GM21528 (cell line): ENCODE data around the gene OLAH.
A peak's percentile ranks its signal among the peaks of the same experiment; 100 is the strongest.

Experiments
- ATAC-seq: cut with Tn5 transposase; IDR thresholded peaks from one replicate; pipeline ENCODE4 v1.9.1; 2021; ENCODE audit warnings: mild to moderate bottlenecking, moderate library complexity; ENCODE audit not compliant: unreplicated experiment, low FRiP score

OLAH gene

GRCh38 chr10:15122477-15123030 lies 78.8 kb downstream of the OLAH start:
- peak; percentile 91 for ATAC-seq
